ENCODE data around the gene ME3.
"Not testable (repeated sequence)": the region's sequence is repeated elsewhere in the genome, so short reads cannot be mapped to it uniquely, and the experiment has no call there.

The ME3 gene

DNA sequence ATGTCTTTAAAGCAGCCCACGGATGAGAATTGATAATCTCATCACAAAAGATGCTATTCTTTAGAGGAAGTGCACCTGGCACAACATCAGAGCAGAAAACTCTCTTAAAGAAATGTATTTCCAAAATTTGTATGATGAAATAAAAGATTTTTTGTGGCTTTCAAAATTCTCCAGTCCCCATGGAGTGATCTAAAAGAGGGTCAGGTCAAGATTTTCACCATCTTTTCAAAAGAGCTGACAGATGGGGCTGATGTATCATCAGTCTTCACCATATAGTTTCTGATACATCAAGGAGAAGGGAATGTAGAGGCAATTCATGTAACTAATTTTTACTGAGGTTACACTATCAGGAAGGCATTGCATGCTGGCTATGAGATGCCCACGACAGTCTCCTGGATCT lies 11.7 kb downstream of the ME3 start:
- DNase-seq, result no peak

- no peak for DNase-seq
Observed at GRCh38 chr11:86660088-86660487, 12.3 kb downstream of the ME3 start.

- no peak for DNase-seq
Observed at GRCh38 chr11:86658534-86658933, 13.9 kb downstream of the ME3 start.

DNA sequence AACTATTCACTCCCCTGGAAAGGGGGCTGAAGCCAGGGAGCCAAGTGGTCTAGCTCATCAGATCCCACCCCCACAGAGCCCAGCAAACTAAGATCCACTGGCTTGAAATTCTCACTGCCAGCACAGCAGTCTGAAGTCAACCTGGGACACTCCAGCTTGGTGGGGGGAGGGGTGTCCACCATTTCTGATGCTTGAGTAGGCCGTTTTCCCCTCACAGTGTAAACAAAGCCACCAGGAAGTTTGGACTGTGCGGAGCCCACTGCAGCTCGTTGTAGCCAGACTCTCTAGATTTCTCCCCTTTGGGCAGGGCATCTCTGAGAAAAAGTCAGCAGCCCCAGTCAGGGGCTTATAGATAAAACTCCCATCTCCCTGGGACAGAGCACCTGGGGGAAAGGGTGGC lies 27.2 kb downstream of the ME3 start:
- DNase-seq, result not testable (repeated sequence)

DNA sequence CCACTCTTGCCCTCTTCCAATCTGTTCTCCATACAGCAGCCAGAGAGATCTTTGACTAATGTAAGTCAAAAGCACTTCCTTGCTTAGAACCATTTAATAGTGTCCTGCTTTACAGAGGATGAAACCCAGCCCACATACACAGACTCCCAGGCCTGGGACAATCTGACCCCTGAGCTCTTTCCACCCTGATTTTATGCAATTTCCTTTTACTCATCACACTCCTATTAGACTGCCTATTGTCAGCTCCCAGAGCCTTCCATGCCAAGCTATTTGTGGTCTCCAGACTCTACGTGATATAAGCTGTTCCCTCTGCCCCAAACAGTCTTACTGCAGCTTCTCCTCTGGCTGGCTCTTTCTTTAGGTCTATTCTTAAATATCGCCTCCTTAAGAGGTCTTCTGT lies 28.1 kb downstream of the ME3 start:
- DNase-seq, result no peak

DNA sequence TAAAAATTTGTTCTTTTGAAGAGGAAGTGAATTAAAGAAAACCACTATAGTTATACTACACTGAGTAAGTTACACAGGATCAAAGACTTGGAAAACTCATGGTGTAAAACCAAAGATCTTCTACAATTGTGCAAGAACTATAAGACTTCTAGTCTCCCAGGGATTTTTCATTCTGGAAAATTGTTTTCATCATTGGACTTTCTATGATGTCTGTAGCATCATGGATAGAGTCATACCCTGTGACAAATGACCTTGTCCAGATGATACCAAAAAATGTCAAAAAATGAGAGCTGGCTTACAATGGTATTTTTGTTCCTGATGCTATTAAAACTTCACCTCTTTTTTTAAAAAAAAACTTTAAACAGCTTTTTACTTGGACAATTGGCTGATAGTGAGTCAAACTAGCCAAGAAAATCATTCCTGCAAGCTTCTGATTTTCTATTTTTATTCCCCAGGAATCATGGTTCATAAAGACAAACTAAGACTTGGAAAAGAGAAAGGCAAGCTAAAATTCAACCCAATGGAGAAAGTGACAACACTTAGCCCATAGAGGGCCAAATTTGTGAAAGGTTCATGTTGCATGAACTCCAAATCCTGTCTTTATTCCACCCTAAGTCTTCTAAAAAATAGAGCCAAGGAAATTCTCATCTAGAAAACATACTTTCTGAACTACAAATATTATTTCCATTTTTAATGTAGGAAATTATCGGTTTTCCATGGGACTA lies 30.7 kb downstream of the ME3 start:
- no peak for DNase-seq

DNA sequence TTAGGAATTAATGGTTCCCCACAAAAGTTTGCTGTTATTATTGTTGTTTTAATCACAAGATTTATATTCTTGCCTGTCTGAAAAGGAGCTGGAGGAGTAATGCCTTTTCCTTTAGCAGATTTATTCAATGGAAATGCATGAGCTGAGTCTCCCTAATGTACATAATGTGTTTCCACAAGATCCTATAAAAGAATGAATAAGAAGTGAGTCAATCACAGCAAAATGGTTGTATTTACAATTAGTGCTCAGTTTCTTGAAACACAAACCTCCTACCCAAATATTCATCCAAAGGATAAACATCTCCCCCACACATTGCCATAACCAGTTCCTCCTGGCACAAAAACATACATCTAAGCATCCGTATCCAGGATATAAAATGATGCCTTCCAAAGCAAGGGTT lies 33.3 kb downstream of the ME3 start:
- no peak for DNase-seq

- no peak for DNase-seq
Observed at GRCh38 chr11:86638673-86639072, 33.7 kb downstream of the ME3 start.

DNA sequence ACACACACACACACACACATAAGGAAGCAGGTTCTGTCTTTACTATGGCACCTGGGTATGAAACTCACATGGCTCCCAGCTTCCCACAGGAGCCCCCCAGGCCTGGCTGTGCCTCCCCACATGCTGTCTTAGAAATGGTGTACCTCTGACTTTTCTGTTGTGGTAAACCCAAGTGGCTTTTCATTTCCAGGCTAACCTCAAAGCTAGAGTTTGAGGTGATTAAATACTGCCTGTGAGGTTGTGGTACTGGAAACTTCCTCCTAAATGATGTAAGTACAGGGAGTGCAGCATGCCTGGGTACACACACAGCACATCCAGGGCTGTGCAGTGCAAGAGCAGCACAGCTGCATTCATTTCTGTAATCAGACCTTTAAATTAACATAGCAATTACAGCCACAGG lies 34.4 kb downstream of the ME3 start:
- no peak for DNase-seq

DNA sequence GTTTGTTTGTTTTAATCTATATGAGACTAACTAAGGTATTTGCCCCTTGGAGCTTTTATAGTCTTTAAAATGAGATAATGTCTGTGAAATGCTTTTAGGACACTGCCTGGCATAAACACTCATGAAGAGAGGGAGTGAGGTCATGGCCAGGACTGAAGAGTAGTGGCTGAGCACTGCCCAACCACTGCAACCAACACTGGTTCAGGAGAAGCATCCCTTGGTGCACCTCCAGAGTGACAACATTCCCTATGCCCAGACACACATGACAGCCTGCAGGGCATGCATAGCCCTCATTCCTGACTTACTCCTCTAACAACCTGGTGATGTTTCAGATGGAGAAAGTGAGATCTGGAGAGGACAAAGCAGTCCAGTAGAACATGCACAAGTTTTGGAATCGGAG lies 36.1 kb downstream of the ME3 start:
- DNase-seq, result no peak

GRCh38 chr11:86632499-86633269 lies 39.7 kb downstream of the ME3 start:
- DNase-seq, result peak; percentile 45

GRCh38 chr11:86630229-86630981 lies 42.0 kb downstream of the ME3 start:
- DNase-seq, result peak; percentile 36

- no peak for DNase-seq
Observed at GRCh38 chr11:86629045-86629706, 43.2 kb downstream of the ME3 start.

- peak; percentile 53 for DNase-seq
Observed at GRCh38 chr11:86627776-86628455, 44.5 kb downstream of the ME3 start.

DNA sequence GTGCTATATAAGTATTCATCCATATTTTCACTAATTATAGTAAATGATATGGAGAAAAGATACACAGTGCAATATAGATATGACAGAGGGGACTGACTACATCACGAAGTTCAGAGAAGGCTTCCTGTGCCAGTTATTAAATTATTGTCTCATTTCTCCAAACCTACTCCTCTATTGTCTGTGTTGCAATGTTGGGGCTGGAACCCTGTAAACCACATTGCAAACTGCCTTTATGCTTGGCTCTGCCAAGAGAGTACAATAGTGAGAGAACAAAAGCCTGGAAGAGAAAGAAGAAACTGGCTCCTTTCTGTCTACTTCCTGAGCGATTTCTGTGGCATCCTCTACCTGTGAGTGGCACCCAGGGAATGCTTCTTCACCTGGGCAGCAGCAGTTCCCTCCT lies 46.4 kb downstream of the ME3 start:
- no peak for DNase-seq

DNA sequence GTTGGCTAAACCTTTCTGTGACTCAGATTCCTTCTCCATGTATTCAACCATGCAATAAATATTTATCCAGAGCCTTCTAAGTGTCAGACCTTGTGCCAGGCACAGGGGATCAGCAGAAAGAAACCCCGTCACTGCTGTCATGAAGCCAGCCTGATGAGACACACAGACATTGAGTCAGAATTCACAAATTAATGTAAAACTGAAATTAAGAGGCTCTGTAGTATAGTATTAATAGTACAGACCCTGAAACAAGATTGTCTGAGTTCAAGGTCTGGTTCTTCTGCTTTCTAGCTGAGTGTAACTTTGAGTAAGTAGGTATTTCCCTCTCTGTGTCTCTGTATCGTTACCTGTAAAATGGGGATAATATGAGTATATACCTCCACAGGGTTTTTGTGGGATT lies 46.9 kb downstream of the ME3 start:
- DNase-seq, result no peak

DNA sequence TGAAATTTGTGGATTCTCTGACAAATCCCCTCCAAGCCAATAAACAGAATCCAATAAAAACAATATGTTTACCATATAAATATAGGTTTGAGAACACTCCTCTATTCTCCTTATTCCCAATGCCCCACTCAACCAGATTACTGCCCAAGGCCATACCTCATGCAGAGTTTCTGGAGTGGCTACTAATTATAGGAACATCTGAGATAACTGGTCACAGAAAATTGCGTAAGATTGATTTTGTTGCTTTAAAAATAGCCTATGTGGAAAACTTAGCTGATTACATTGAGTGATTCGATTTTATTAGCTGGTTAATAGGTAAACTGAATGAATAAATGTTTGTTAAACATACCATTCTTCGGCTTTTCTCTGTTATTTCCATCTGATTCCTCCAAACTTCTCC lies 48.0 kb downstream of the ME3 start:
- no peak for DNase-seq

DNA sequence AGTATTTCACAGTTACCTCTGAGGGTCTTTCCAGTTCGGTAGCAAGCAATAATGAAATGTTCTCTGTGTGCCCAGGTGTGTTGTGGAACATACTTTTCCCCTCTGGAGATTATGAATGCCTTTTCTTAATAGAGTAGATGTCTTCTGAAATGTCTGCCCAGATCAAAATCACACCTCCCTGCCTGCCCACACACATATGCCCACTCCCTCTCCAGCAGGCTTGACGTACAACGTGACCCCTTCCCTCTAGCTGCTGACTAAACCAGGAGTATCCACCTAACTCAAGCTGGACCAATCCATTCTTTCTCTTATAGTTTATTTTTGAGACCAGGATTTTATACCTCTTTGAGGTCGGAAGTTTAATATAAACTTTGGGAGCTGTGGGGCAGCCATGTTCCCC lies 48.7 kb downstream of the ME3 start:
- no peak for DNase-seq

GRCh38 chr11:86623041-86623621 lies 49.3 kb downstream of the ME3 start:
- DNase-seq, result no peak

GRCh38 chr11:86621854-86622253 lies 50.6 kb downstream of the ME3 start:
- no peak for DNase-seq

- peak; percentile 66 for DNase-seq
Observed at GRCh38 chr11:86620891-86621521, 51.4 kb downstream of the ME3 start.

GRCh38 chr11:86619428-86619827 lies 53.0 kb downstream of the ME3 start:
- DNase-seq, result not testable (repeated sequence)
